ENCODE data around the gene KRTAP8-1.

The KRTAP8-1 gene

GRCh38 chr21:30829659-30830058 is 16.6 kb upstream of the KRTAP8-1 start, which contains the start of gene KRTAP7-1:
Gene KRTAP7-1, minus strand, starts transcription at chr21:30829759. Its CDS starts 61 bp downstream, at chr21:30829698.
- no peak within 1 kb of the TSS for H3K4me3 ChIP-seq (ENCODE audit: low read depth, low read length)
- TF ChIP-seq CTCF (IDR thresholded peaks at IDR 0.05; ENCODE audit: low read depth, low read length) (no peak), POLR2A (IDR thresholded peaks at IDR 0.05; ENCODE audit: extremely low read depth, insufficient read length) (no peak), MAX (IDR thresholded peaks at IDR 0.05; ENCODE audit: low read depth, low read length) (no peak), MYC (IDR thresholded peaks at IDR 0.05; ENCODE audit: low read depth, low read length) (no peak)
- no peak for DNase-seq (ENCODE audit: low read depth)

GRCh38 chr21:30818837-30819610 is 6.0 kb upstream of the KRTAP8-1 start:
- no peak overlapping the region for H3K4me3 ChIP-seq (ENCODE audit: low read depth, low read length)
- TF ChIP-seq CTCF (IDR thresholded peaks at IDR 0.05; ENCODE audit: low read depth, low read length), result no peak
- TF ChIP-seq MAX (IDR thresholded peaks at IDR 0.05; ENCODE audit: low read depth, low read length), result no peak
- no peak for TF ChIP-seq POLR2A (IDR thresholded peaks at IDR 0.05; ENCODE audit: extremely low read depth, insufficient read length)
- TF ChIP-seq MYC (IDR thresholded peaks at IDR 0.05; ENCODE audit: low read depth, low read length), result no peak
- DNase-seq (ENCODE audit: low read depth), result no peak

- no peak overlapping the region for H3K4me3 ChIP-seq (ENCODE audit: low read depth, low read length)
- no peak for DNase-seq (ENCODE audit: low read depth)
- no peak for TF ChIP-seq MAX (IDR thresholded peaks at IDR 0.05; ENCODE audit: low read depth, low read length)
- TF ChIP-seq CTCF (IDR thresholded peaks at IDR 0.05; ENCODE audit: low read depth, low read length), result no peak
- no peak for TF ChIP-seq POLR2A (IDR thresholded peaks at IDR 0.05; ENCODE audit: extremely low read depth, insufficient read length)
- no peak for TF ChIP-seq MYC (IDR thresholded peaks at IDR 0.05; ENCODE audit: low read depth, low read length)
Measured at GRCh38 chr21:30800605-30801004, 12.5 kb downstream of the KRTAP8-1 start.

GRCh38 chr21:30793581-30794314 is 19.3 kb downstream of the KRTAP8-1 start:
- DNase-seq (ENCODE audit: low read depth), result no peak
- no peak overlapping the region for H3K4me3 ChIP-seq (ENCODE audit: low read depth, low read length)
- TF ChIP-seq MAX (IDR thresholded peaks at IDR 0.05; ENCODE audit: low read depth, low read length) (no peak), CTCF (IDR thresholded peaks at IDR 0.05; ENCODE audit: low read depth, low read length) (no peak), POLR2A (IDR thresholded peaks at IDR 0.05; ENCODE audit: extremely low read depth, insufficient read length) (no peak), MYC (IDR thresholded peaks at IDR 0.05; ENCODE audit: low read depth, low read length) (no peak)

GRCh38 chr21:30779249-30779648 is 33.8 kb downstream of the KRTAP8-1 start:
- TF ChIP-seq MAX (IDR thresholded peaks at IDR 0.05; ENCODE audit: low read depth, low read length) (no peak), POLR2A (IDR thresholded peaks at IDR 0.05; ENCODE audit: extremely low read depth, insufficient read length) (no peak), CTCF (IDR thresholded peaks at IDR 0.05; ENCODE audit: low read depth, low read length) (no peak), MYC (IDR thresholded peaks at IDR 0.05; ENCODE audit: low read depth, low read length) (no peak)
- DNase-seq (ENCODE audit: low read depth), result no peak
- H3K4me3 ChIP-seq (ENCODE audit: low read depth, low read length), result no peak overlapping the region
